HCT116 (cell line): Measurements from ENCODE around the gene GLB1L. TPM values are rescaled to one million over a fixed set of nuclear protein-coding genes. Genes with fewer than 3 reads are reported as not detected.

Experiments used
- ATAC-seq: fragments of 200-7000 bp; cut with Tn5 transposase; 2 replicates; pipeline ENCODE4 v1.9.1; 2020; ENCODE audit warnings: mild to moderate bottlenecking, moderate library complexity
- BruUV-seq: library from RNA; stranded (reverse); fragments of 400-500 nt; replicated peaks from 2 replicates; lab custom pipeline; 2021; lab: Mats Ljungman, UMichigan
- CTCF ChIA-PET: fragments of 300-600 bp; sonication (Branson Sonifier 250); formaldehyde crosslinking; loops from one replicate; lab custom pipeline; 2021; ENCODE audit warnings: antibody characterized with exemption; lab: Charles Lee
- POLR2A ChIA-PET: fragments of 300-600, 350-600 bp; sonication (Branson Sonifier 250); formaldehyde crosslinking; loops from one replicate; lab custom pipeline; 2021; ENCODE audit warnings: antibody characterized with exemption; lab: Charles Lee
- RAD21 ChIA-PET, 2 experiments: fragments of 300-600 bp; sonication (Branson Sonifier 250); formaldehyde crosslinking; loops; one replicate each; lab custom pipeline; 2023; ENCODE audit warnings: low total read pairs in 2 of 2; ENCODE audit not compliant: uncharacterized antibody in 2 of 2, unreplicated experiment in 2 of 2, low non-redundant PET in 1 of 2; lab: Charles Lee
- DNase-seq: peaks from one replicate; pipeline ENCODE4 v3.0.0-alpha.2; 2010; ENCODE audit warnings: low read depth, low spot score
- H2AFZ ChIP-seq: fragments of 200-600 bp; shearing (Covaris generic), sonication (generic); 2 replicates; pipeline ENCODE4 v1.6.1; 2017; ENCODE audit warnings: low read depth, mixed run types, mixed read lengths, antibody characterized with exemption, low read length; ENCODE audit not compliant: poor library complexity, severe bottlenecking
- H3K27ac ChIP-seq: 2 replicates; pipeline ENCODE4 v1.5.1; 2012; ENCODE audit warnings: low read depth, low read length
- H3K27me3 ChIP-seq: fragments of 200-600 bp; sonication (generic); 2 replicates; pipeline ENCODE4 v1.6.1; 2016; ENCODE audit warnings: mixed run types, low read length, mixed read lengths; ENCODE audit not compliant: insufficient read depth
- H3K36me3 ChIP-seq, 2 experiments: fragments of 200-500 bp in 1 of 2; fragments of 200-600 bp in 1 of 2; sonication (Bioruptor generic) in 1 of 2; sonication (generic) in 1 of 2; 2 replicates each; pipeline versions ENCODE4 v1.5.1 to v1.6.1; 2014 to 2016; ENCODE audit warnings: low read length in 2 of 2, inconsistent platforms in 1 of 2, mixed read lengths in 1 of 2, mixed run types in 1 of 2; ENCODE audit not compliant: insufficient read depth in 2 of 2, control insufficient read depth in 1 of 2
- H3K4me1 ChIP-seq, 2 experiments: fragments of 200-600 bp in 1 of 2; sonication (generic) in 1 of 2; 2 replicates each; pipeline versions ENCODE4 v1.5.1 to v1.6.1; 2012 to 2017; ENCODE audit warnings: low read length in 2 of 2, inconsistent platforms in 1 of 2, mild to moderate bottlenecking in 1 of 2, mixed read lengths in 1 of 2, mixed run types in 1 of 2, moderate library complexity in 1 of 2; ENCODE audit not compliant: insufficient read depth in 2 of 2, control insufficient read depth in 1 of 2
- H3K4me2 ChIP-seq: fragments of 200-600 bp; sonication (generic); 2 replicates; pipeline ENCODE4 v1.6.1; 2017; ENCODE audit warnings: mixed run types, low read length, mixed read lengths
- H3K4me3 ChIP-seq, 2 experiments: fragments of 200-600 bp in 1 of 2; sonication (generic) in 1 of 2; replicated peaks in 1 of 2; 2 replicates each; pipeline ENCODE4 v1.5.1; 2011 to 2016; ENCODE audit warnings: low read length in 2 of 2, control low read depth in 1 of 2, low read depth in 1 of 2, mild to moderate bottlenecking in 1 of 2, mixed read lengths in 1 of 2, mixed run types in 1 of 2
- H3K79me2 ChIP-seq: fragments of 200-600 bp; sonication (generic); 2 replicates; pipeline ENCODE4 v1.6.1; 2017; ENCODE audit warnings: mild to moderate bottlenecking, mixed run types, low read length, moderate library complexity, mixed read lengths; ENCODE audit not compliant: insufficient read depth
- H3K9ac ChIP-seq: fragments of 200-600 bp; sonication (generic); 2 replicates; pipeline ENCODE4 v1.6.1; 2016; ENCODE audit warnings: low read length, mixed read lengths
- H3K9me2 ChIP-seq: fragments of 200-600 bp; sonication (generic), shearing (Covaris generic); 2 replicates; pipeline ENCODE4 v1.6.1; 2017; ENCODE audit warnings: mixed run types, mild to moderate bottlenecking, moderate library complexity; ENCODE audit not compliant: insufficient read depth
- H3K9me3 ChIP-seq, 2 experiments: fragments of 200-500 bp in 1 of 2; fragments of 200-600 bp in 1 of 2; sonication (Bioruptor generic) in 1 of 2; sonication (generic) in 1 of 2; 2 replicates each; pipeline ENCODE4 v1.6.1; 2014 to 2017; ENCODE audit warnings: low read length in 2 of 2, mixed read lengths in 2 of 2, inconsistent platforms in 1 of 2, low read depth in 1 of 2, mild to moderate bottlenecking in 1 of 2, mixed run types in 1 of 2, moderate library complexity in 1 of 2; ENCODE audit not compliant: control insufficient read depth in 1 of 2, insufficient read depth in 1 of 2
- H4K20me1 ChIP-seq: fragments of 200-600 bp; sonication (generic), shearing (Covaris generic); 2 replicates; pipeline ENCODE4 v1.6.1; 2017; ENCODE audit warnings: mixed run types, mild to moderate bottlenecking, moderate library complexity; ENCODE audit not compliant: insufficient read depth
- ATF3 ChIP-seq: IDR thresholded peaks from 2 replicates; pipeline ENCODE4 v1.6.1; 2012
- CBX3 ChIP-seq: IDR thresholded peaks from 2 replicates; pipeline ENCODE4 v1.6.1; 2012; ENCODE audit warnings: low read depth
- EGR1 ChIP-seq: IDR thresholded peaks from 2 replicates; pipeline ENCODE4 v1.6.1; 2012; ENCODE audit warnings: low read depth
- ELF1 ChIP-seq: IDR thresholded peaks from 2 replicates; pipeline ENCODE4 v1.6.1; 2012; ENCODE audit warnings: low read depth, borderline replicate concordance
- EZH2 ChIP-seq: fragments of 200-600 bp; sonication (generic); IDR thresholded peaks from 2 replicates; pipeline ENCODE4 v1.6.1; 2017; ENCODE audit warnings: antibody characterized with exemption, mixed run types
- EZH2phosphoT487 ChIP-seq: fragments of 200-600 bp; IDR thresholded peaks from 2 replicates; pipeline ENCODE4 v1.6.1; 2018; ENCODE audit warnings: antibody characterized with exemption, borderline replicate concordance
- FOSL1 ChIP-seq: IDR thresholded peaks from 2 replicates; pipeline ENCODE4 v1.6.1; 2012; ENCODE audit warnings: low read depth
- POLR2A ChIP-seq: IDR thresholded peaks from 2 replicates; pipeline ENCODE4 v1.7.0; 2011; ENCODE audit warnings: borderline replicate concordance; ENCODE audit not compliant: insufficient read depth, insufficient read length; ENCODE audit errors: extremely low read depth
- RAD21 ChIP-seq: IDR thresholded peaks from 2 replicates; pipeline ENCODE4 v1.6.1; 2012; ENCODE audit warnings: low read depth, mild to moderate bottlenecking
- REST ChIP-seq: IDR thresholded peaks from 2 replicates; pipeline ENCODE4 v1.6.1; 2012; ENCODE audit warnings: low read depth
- SIN3A ChIP-seq: IDR thresholded peaks from 2 replicates; pipeline ENCODE4 v1.6.1; 2012; ENCODE audit warnings: low read depth
- SP1 ChIP-seq: IDR thresholded peaks from 2 replicates; pipeline ENCODE4 v1.6.1; 2012; ENCODE audit warnings: low read depth
- SRF ChIP-seq: IDR thresholded peaks from 2 replicates; pipeline ENCODE4 v1.6.1; 2012; ENCODE audit warnings: low read depth
- TCF7L2 ChIP-seq: IDR thresholded peaks from 2 replicates; pipeline ENCODE4 v1.7.0; 2011; ENCODE audit warnings: borderline replicate concordance, inconsistent platforms; ENCODE audit not compliant: insufficient read depth, insufficient read length; ENCODE audit errors: extremely low read depth
- YY1 ChIP-seq: IDR thresholded peaks from 2 replicates; pipeline ENCODE4 v1.6.1; 2011; ENCODE audit warnings: low read length, low read depth, moderate library complexity, mild to moderate bottlenecking; ENCODE audit not compliant: insufficient replicate concordance; ENCODE audit errors: extremely low read depth
- intact Hi-C: fragments of 100-400 bp; cut with micrococcal nuclease; formaldehyde crosslinking; loops from 2 replicates; pipeline ENCODE4 v1.10.0; 2022
- total RNA-seq: library from RNA; stranded (reverse); gene quantifications from one replicate; pipeline ENCODE4 v1.2.1, GENCODE V29; 2021; ENCODE audit not compliant: unreplicated experiment

GLB1L gene
- total RNA-seq, 1 experiment from 2014 or later = 6.6 TPM

- no peaks in the 10 kb centered on the region for H4K20me1 ChIP-seq
- peak overlapping the region; percentile 95 for H3K4me2 ChIP-seq
- no peak for TF ChIP-seq YY1
- TF ChIP-seq SP1 = no peak
- no peak for TF ChIP-seq EZH2
- no peak for TF ChIP-seq ELF1
- TF ChIP-seq CBX3 = no peak
- no peak for TF ChIP-seq POLR2A
- no peak for TF ChIP-seq TCF7L2
- TF ChIP-seq SIN3A = no peak
- no peak for TF ChIP-seq ATF3
- TF ChIP-seq FOSL1 = no peak
- TF ChIP-seq EZH2phosphoT487 = no peak
- no peak for TF ChIP-seq RAD21
- TF ChIP-seq REST = no peak
- TF ChIP-seq SRF = no peak
- no peak for TF ChIP-seq EGR1
- ChIA-PET POLR2A (interaction anchor here (1.3 to 1.9 kb wide), 3 partner anchors 17 to 21 kb away, joined by 4 to 7 read pairs (median 4); partner anchors contain the start of genes GLB1L and STK16), RAD21 (no interaction called here), CTCF (interaction anchor here (0.9 to 2.4 kb wide), 2 partner anchors 67 kb away, joined by 3 to 12 read pairs; no protein-coding TSS in a partner anchor)
- H3K27me3 ChIP-seq = no peaks in the 10 kb centered on the region
- peak overlapping the region; percentile 78 for H3K27ac ChIP-seq
- H3K4me3 ChIP-seq = peak overlapping the region; percentile 79 to 98
- peaks cover 21 to 32% of the 10 kb centered on the region in 2 experiments; a peak in 3 of 4 replicates for H3K36me3 ChIP-seq
- peaks cover 6 to 18% of the 10 kb centered on the region in 2 experiments; a peak in 3 of 4 replicates for H3K4me1 ChIP-seq
- no peaks in the 10 kb centered on the region for H3K9me3 ChIP-seq
- H3K79me2 ChIP-seq = peaks cover 27% of the 10 kb centered on the region
- H2AFZ ChIP-seq = no peak overlapping the region
- H3K9me2 ChIP-seq = no peaks in the 10 kb centered on the region
- BruUV-seq = TSS peak; percentile 51
- no peak for ATAC-seq
- peak overlapping the region; percentile 85 for H3K9ac ChIP-seq
- no peak for DNase-seq
- intact Hi-C loops = loop anchor here (5.0 kb wide), 1 partner anchor 69 kb away; no protein-coding TSS in a partner anchor
Observed at GRCh38 chr2:219228041-219228910, 17.0 kb downstream of the GLB1L start.
